GM23248 (cell line): ENCODE measurements around the gene PARVB. TPM values are rescaled to one million over a fixed set of nuclear protein-coding genes. Genes with fewer than 3 reads are reported as not detected.

ENCODE experiments used
- DNase-seq: peaks from one replicate; pipeline ENCODE4 v3.0.0-alpha.2; 2015
- H2AFZ ChIP-seq: fragments of 200-600 bp; sonication (generic); 2 replicates; pipeline ENCODE4 v1.6.1; 2016; ENCODE audit warnings: antibody characterized with exemption
- H3F3A ChIP-seq: fragments of 200-600 bp; sonication (generic); 2 replicates; pipeline ENCODE4 v1.6.1; 2016; ENCODE audit warnings: mild to moderate bottlenecking, antibody characterized with exemption, mixed run types; ENCODE audit not compliant: insufficient read depth
- H3K27ac ChIP-seq: fragments of 200-600 bp; sonication (generic); 2 replicates; pipeline ENCODE4 v1.5.1; 2016; ENCODE audit warnings: mild to moderate bottlenecking
- H3K27me3 ChIP-seq: fragments of 200-600 bp; sonication (generic); replicated peaks from 2 replicates; pipeline ENCODE4 v1.6.1; 2016; ENCODE audit warnings: mild to moderate bottlenecking; ENCODE audit not compliant: insufficient read depth
- H3K36me3 ChIP-seq: fragments of 200-600 bp; sonication (generic); 2 replicates; pipeline ENCODE4 v1.6.1; 2016; ENCODE audit warnings: low read depth, mild to moderate bottlenecking
- H3K4me1 ChIP-seq: fragments of 200-600 bp; sonication (generic); 2 replicates; pipeline ENCODE4 v1.6.1; 2016; ENCODE audit warnings: mild to moderate bottlenecking; ENCODE audit not compliant: insufficient read depth
- H3K4me2 ChIP-seq: fragments of 200-600 bp; sonication (generic); one replicate; pipeline ENCODE4 v1.6.1; 2016; ENCODE audit warnings: mild to moderate bottlenecking; ENCODE audit not compliant: unreplicated experiment
- H3K4me3 ChIP-seq: fragments of 200-600 bp; sonication (generic); 2 replicates; pipeline ENCODE4 v1.5.1; 2016; ENCODE audit warnings: mild to moderate bottlenecking
- H3K79me2 ChIP-seq: fragments of 200-600 bp; sonication (generic); 2 replicates; pipeline ENCODE4 v1.6.1; 2016; ENCODE audit warnings: mild to moderate bottlenecking; ENCODE audit not compliant: insufficient read depth
- H3K9ac ChIP-seq: fragments of 200-600 bp; sonication (generic); 2 replicates; pipeline ENCODE4 v1.6.1; 2016; ENCODE audit warnings: mild to moderate bottlenecking
- H3K9me2 ChIP-seq: fragments of 200-600 bp; sonication (generic); 2 replicates; pipeline ENCODE4 v1.6.1; 2016; ENCODE audit warnings: mixed run types, mild to moderate bottlenecking, moderate library complexity; ENCODE audit not compliant: insufficient read depth
- H3K9me3 ChIP-seq: fragments of 200-600 bp; sonication (generic); one replicate; pipeline ENCODE4 v1.6.1; 2017; ENCODE audit warnings: low read depth
- H4K20me1 ChIP-seq: fragments of 200-600 bp; sonication (generic); 2 replicates; pipeline ENCODE4 v1.6.0; 2016; ENCODE audit not compliant: insufficient read depth
- EZH2 ChIP-seq: fragments of 200-600 bp; sonication (generic); IDR thresholded peaks from 2 replicates; pipeline ENCODE4 v1.6.1; 2018; ENCODE audit warnings: antibody characterized with exemption, mild to moderate bottlenecking; ENCODE audit not compliant: insufficient read depth, poor library complexity, severe bottlenecking
- EZH2phosphoT487 ChIP-seq: fragments of 200-600 bp; sonication (generic); IDR thresholded peaks from 2 replicates; pipeline ENCODE4 v1.6.1; 2018; ENCODE audit warnings: antibody characterized with exemption, moderate library complexity, mild to moderate bottlenecking, low read depth; ENCODE audit not compliant: insufficient read depth
- WGBS, 2 experiments: methylation state at CpG; one replicate each; pipeline ENCODE4 v1.1.6; 2015 to 2017; ENCODE audit warnings: low lambda C conversion rate in 2 of 2, low coverage in 1 of 2; ENCODE audit errors: missing lambda C conversion rate in 2 of 2; 5-methylcytosine and 5-hydroxymethylcytosine counted together
- in situ Hi-C: fragments of 300-500 bp; cut with MboI; formaldehyde crosslinking; loops from 2 replicates; pipeline ENCODE4 v1.15.0; 2020
- polyA plus RNA-seq: library from polyadenylated mRNA; unstranded; fragments of >200 nt; fragmentation: Nextera tagmentation; extraction: Ambion mirVana; gene quantifications from 2 replicates; pipeline ENCODE4 v1.2.1, GENCODE V29; 2016
- total RNA-seq: library from RNA; depleted of rRNA; stranded (reverse); fragments of >200 nt; shearing (Covaris generic); gene quantifications from 2 replicates; pipeline ENCODE4 v1.2.3, GENCODE V29; 2014

PARVB gene
- total and polyA plus RNA-seq, 2 experiments from 2014 or later = 52.6 to 141 TPM

DNA sequence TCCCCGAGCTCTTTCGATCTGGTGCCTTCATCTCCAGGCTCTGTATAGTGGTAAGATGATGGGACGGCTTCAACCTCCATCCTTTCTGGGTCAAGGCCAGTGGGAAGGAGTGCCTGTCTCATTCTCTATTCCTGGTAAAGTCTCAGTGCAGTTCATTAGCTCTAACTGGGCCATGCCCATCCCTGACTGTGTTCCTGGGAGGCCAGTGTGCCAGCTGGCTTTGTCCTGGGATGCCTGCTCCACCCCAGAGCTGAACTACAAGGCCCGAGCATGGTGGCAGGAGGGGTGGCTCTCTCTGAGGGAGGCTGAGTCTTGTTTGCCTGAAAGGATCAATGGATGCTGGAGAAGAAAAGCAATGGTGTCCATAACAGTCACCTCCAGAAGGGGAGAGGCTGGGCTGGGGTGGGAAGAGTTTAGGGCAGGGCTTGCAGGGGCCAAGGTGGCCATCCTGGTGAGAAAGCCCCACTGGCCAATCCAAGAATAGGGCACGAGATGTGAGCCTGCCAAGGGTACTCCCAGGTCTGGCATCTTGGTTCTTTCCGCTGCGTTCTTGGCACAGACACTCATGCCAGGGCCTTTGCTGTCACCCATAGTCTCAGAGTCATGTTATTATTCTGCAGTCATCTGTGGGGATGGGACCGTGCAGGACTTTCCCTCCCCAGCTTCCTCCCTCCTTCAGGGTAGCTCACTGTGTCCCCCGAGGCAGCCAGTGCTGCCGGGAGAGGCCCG, 60.1 kb downstream of the PARVB start:
- Histone ChIP-seq H3K79me2 (peaks cover 24% of the 10 kb centered on the region), H3K4me2 (no peak overlapping the region), H3F3A (peaks cover 12% of the 10 kb centered on the region; the same call in 1 of the 2 replicates), H3K4me3 (no peak overlapping the region), H2AFZ (no peak overlapping the region), H3K9ac (no peak overlapping the region), H3K27me3 (no peaks in the 10 kb centered on the region), H3K9me2 (no peaks in the 10 kb centered on the region), H3K9me3 (no peaks in the 10 kb centered on the region), H3K36me3 (no peaks in the 10 kb centered on the region), H3K4me1 (peaks cover 31% of the 10 kb centered on the region), H3K27ac (no peak overlapping the region), H4K20me1 (no peaks in the 10 kb centered on the region; the same call in 1 of the 2 replicates)
- in situ Hi-C loops = loop anchor here (10.0 kb wide), 2 partner anchors 89 to 541 kb away; no protein-coding TSS in a partner anchor
- TF ChIP-seq EZH2phosphoT487 = no peak
- TF ChIP-seq EZH2 = no peak
- no peak for DNase-seq
- WGBS, 2 experiments = 90 to 92% methylated on average over 11 of the region's 11 CpGs

DNA sequence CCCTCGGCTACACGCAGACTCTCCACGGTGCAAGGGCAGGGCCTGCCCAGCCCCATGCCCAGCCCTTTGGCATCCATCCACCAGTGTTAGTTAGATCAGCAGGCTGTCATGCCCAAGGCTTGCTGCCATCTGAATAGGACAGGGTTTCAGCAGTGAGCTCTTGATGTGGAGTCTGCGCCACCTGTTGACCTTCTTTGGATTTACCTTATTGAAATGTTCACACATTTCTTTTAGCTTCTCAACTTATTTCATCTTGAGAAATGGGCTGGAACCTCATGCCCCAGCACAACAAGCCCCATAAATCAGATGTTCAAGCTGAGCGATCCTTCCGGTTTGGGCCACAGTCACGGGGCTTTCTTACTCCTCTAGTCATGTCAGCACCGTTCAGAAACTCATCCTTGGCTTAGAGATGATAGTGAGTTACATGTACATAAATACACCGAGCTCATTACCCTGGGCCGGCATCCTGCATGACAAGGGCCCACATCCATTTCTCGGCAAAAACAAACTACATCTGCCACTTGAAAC, 61.7 kb downstream of the PARVB start:
- Histone ChIP-seq H3K36me3 (no peaks in the 10 kb centered on the region), H3K9me2 (no peaks in the 10 kb centered on the region), H3K9ac (peak overlapping the region; percentile 43), H2AFZ (0 out of 2 replicates have a peak overlapping the region, but pooled peaks have one; percentile 11), H3K79me2 (peaks cover 22% of the 10 kb centered on the region), H3F3A (peaks cover 12% of the 10 kb centered on the region; the same call in 1 of the 2 replicates), H3K4me2 (peak overlapping the region; percentile 33), H4K20me1 (no peaks in the 10 kb centered on the region; the same call in 1 of the 2 replicates), H3K4me1 (peaks cover 36% of the 10 kb centered on the region), H3K9me3 (no peaks in the 10 kb centered on the region), H3K4me3 (no peak overlapping the region), H3K27ac (peak overlapping the region; percentile 58), H3K27me3 (no peaks in the 10 kb centered on the region)
- 5 to 6% methylated on average over 11 of the region's 11 CpGs for WGBS, 2 experiments
- TF ChIP-seq EZH2phosphoT487 (no peak), EZH2 (no peak)
- DNase-seq = peak; percentile 90
- in situ Hi-C loops = loop anchor here (10.0 kb wide), 2 partner anchors 91 to 539 kb away; no protein-coding TSS in a partner anchor

DNA sequence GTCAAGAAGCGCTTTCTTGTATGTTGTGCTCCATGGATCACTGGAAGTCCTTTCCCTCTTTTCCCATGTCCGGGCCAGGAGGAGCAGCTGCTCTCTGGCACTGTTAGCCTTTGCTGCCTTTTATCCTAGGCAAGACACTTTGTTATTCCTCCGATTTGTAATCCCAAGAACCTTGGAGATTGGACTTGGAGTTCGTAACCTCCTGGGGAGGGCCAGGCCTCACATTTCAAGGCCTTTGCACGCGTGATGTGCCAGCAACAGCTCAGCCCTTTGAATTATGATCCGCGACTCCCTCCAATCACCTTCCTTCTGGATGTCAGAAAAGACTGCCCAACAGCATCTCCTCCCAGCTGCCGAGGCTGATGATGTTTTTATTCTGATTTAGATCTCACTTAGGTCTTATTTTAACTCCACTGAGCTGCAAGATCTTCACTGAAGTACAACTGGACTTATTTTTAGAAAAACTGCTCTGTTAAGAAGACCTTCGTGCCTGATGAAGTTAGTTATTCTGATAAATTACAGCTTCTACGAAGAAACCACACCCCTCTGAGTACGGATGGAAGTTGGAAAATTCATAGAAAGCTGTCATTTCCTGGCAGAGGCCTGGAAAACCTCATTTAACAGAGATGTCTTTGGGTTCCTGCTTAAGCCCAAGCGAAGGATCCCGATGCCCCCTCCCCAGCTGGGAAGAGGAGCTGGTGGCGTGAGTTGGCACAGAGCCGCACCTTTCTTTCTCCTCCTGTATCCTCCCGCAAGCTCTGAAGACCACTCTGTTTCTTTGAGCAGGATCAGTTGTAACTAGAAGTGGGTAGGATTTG, 62.4 kb downstream of the PARVB start:
- 33 to 34% methylated on average over 17 of the region's 17 CpGs for WGBS, 2 experiments
- Histone ChIP-seq H3K36me3 (no peaks in the 10 kb centered on the region), H3K79me2 (peaks cover 22% of the 10 kb centered on the region), H3K9me2 (no peaks in the 10 kb centered on the region), H3K27ac (peak overlapping the region; percentile 58), H3K4me2 (peak overlapping the region; percentile 33), H3K27me3 (no peaks in the 10 kb centered on the region), H3K9ac (peak overlapping the region; percentile 43), H4K20me1 (no peaks in the 10 kb centered on the region; the same call in 1 of the 2 replicates), H3K4me3 (no peak overlapping the region), H2AFZ (0 out of 2 replicates have a peak overlapping the region, but pooled peaks have one; percentile 11), H3K4me1 (peaks cover 36% of the 10 kb centered on the region), H3K9me3 (no peaks in the 10 kb centered on the region), H3F3A (peaks cover 12% of the 10 kb centered on the region; the same call in 1 of the 2 replicates)
- peak; percentile 35 for DNase-seq
- in situ Hi-C loops = loop anchor here (10.0 kb wide), 2 partner anchors 92 to 538 kb away; no protein-coding TSS in a partner anchor
- TF ChIP-seq EZH2 = no peak
- no peak for TF ChIP-seq EZH2phosphoT487

DNA sequence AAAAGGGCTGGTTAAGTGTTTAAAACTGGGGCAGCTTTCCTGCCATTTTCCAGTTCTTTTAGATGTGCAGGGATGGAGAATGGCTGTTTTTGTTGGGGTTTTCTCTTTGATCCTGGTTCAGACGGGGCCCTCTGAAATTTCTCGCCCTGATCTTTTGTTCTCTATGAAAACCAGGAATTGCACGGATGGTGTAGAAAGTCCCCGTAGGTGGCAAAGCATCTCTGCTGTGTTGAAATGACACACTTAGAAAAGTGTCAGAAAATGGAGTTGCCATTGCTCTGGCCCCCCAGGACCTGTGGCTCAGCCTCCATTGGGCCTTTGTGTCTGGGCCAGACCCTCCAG, 63.0 kb downstream of the PARVB start:
- Histone ChIP-seq H3K4me3 (no peak overlapping the region), H3K9me3 (no peaks in the 10 kb centered on the region), H3K36me3 (no peaks in the 10 kb centered on the region), H2AFZ (no peak overlapping the region), H3K4me1 (peaks cover 36% of the 10 kb centered on the region), H3K27ac (peak overlapping the region; percentile 58), H3K27me3 (no peaks in the 10 kb centered on the region), H4K20me1 (no peaks in the 10 kb centered on the region), H3K4me2 (peak overlapping the region; percentile 33), H3F3A (peaks cover 12% of the 10 kb centered on the region; the same call in 1 of the 2 replicates), H3K9me2 (no peaks in the 10 kb centered on the region), H3K9ac (peak overlapping the region; percentile 43), H3K79me2 (peaks cover 23% of the 10 kb centered on the region)
- in situ Hi-C loops = loop anchor here (10.0 kb wide), 2 partner anchors 92 to 538 kb away; no protein-coding TSS in a partner anchor
- DNase-seq = no peak
- 67 to 76% methylated on average over 4 of the region's 4 CpGs for WGBS, 2 experiments
- TF ChIP-seq EZH2phosphoT487 = no peak
- no peak for TF ChIP-seq EZH2
